Retinal pigment epithelial cell (primary cell): ENCODE results near the gene ZNF165.
A peak's percentile ranks its signal among the peaks of the same experiment; 100 is the strongest.
"Not testable (repeated sequence)": the region's sequence is repeated elsewhere in the genome, so short reads cannot be mapped to it uniquely, and the experiment has no call there.

Experiments used
- DNase-seq: peaks from one replicate; pipeline ENCODE4 v3.0.0-alpha.2; 2010; ENCODE audit warnings: low read depth
- H3K4me3 ChIP-seq: 2 replicates; pipeline ENCODE4 v1.5.1; 2011; ENCODE audit warnings: mild to moderate bottlenecking, low read length, control low read depth, moderate library complexity
- TF ChIP-seq, protein P1 (sequence below): conservative IDR thresholded peaks from 2 replicates; pipeline ENCODE4 v1.5.1; 2011; ENCODE audit warnings: low read depth, low read length, control low read depth, inconsistent platforms

ZNF165 gene

DNA sequence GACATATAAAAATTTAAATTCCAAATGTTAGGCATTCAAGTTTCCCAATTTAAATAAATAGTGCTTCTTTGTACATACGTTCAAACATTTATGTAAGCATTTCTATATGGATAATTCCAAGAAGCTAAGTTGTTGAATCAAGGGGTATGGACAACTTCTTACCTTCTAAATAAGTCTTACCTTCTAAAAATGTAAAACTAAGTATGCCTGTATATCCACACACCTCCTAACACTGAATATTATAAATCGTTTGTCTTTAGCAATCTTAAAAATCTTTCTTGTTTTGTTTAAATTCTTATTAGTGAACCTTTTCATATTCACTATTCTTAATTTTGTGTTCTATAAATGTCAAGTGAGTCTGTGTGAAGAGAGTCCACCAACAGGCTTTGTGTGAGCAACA lies 41.5 kb downstream of the ZNF165 start:
- TF ChIP-seq, protein P1, sequence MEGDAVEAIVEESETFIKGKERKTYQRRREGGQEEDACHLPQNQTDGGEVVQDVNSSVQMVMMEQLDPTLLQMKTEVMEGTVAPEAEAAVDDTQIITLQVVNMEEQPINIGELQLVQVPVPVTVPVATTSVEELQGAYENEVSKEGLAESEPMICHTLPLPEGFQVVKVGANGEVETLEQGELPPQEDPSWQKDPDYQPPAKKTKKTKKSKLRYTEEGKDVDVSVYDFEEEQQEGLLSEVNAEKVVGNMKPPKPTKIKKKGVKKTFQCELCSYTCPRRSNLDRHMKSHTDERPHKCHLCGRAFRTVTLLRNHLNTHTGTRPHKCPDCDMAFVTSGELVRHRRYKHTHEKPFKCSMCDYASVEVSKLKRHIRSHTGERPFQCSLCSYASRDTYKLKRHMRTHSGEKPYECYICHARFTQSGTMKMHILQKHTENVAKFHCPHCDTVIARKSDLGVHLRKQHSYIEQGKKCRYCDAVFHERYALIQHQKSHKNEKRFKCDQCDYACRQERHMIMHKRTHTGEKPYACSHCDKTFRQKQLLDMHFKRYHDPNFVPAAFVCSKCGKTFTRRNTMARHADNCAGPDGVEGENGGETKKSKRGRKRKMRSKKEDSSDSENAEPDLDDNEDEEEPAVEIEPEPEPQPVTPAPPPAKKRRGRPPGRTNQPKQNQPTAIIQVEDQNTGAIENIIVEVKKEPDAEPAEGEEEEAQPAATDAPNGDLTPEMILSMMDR = no peak
- DNase-seq = no peak
- H3K4me3 ChIP-seq = no peak overlapping the region

DNA sequence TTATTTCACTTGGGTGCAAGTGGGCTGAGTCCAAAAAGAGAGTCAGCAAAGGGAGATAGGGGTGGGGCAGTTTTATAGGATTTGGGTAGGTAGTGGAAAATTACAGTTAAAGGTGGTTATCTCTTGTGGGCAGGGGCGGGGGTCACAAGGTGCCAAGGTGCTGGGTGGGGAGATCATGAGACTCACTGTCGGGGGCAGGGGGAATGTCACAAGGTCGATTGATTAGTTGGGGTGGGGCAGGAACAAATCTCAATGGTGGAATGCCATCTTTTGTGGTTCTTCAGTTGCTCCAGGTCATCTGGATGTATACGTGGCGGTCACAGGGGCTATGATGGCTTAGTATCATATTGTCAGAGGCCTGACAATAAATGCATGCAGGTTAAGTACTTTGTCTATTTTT lies 41.9 kb downstream of the ZNF165 start:
- not testable (repeated sequence) for H3K4me3 ChIP-seq, DNase-seq

DNA sequence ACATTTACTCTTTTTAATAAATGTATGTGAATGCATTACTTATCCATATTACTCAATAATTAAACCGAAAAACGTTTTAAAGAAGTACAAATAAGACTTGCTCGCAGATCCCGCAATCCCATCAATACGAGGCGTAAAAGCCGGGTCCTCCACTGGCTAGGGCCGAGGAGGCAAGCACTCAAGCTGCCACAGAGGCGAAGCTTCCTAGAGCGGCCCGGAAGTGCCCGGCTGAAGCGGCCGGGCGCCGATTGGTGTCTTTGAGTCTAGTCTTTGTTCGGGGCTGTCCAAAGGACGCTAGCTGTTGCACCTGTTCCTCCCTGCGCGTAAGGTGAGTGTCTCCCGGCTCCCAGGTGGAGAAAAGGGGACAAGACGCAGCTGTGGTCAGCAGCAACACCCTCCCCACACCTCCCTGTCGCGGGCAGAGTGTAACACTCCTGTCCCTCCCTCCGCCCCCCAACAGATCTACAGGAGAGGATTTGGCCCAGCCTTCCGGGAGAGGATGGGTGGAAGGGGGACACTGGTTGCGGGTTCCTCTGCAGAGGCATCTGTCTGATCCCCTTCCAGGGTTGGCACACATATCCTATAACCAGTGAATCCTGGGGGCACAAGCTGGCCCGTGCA lies 44.1 kb downstream of the ZNF165 start, which contains the start of gene ZSCAN16:
TSS of gene ZSCAN16 (plus strand) at position 260 of the 621 bp plus-strand sequence. CDS start 835 bp downstream, outside the sequence.
- DNase-seq = peak; percentile 52
- peak within 1 kb of the TSS; percentile 88 for H3K4me3 ChIP-seq
- TF ChIP-seq, protein P1 = no peak

DNA sequence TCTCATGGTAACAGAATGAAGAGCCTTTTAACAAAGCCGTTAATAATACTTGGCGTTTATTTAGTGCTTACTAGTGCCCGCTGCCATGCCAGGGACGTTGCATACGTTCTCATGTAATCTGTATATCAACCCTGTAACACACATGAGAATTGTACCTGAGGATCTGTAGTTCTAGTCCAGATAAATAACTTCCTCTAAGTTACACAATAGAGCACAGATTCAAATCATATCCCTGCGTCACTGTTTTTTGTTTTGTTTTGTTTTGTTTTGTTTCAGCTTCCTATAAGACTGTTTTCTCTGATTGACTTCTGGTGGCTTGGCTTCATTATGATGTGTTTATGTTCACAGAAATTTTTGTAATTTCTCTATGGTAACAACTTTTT lies 44.6 kb downstream of the ZNF165 start:
- peak overlapping the region; percentile 88 for H3K4me3 ChIP-seq
- TF ChIP-seq, protein P1 = no peak
- DNase-seq = no peak

DNA sequence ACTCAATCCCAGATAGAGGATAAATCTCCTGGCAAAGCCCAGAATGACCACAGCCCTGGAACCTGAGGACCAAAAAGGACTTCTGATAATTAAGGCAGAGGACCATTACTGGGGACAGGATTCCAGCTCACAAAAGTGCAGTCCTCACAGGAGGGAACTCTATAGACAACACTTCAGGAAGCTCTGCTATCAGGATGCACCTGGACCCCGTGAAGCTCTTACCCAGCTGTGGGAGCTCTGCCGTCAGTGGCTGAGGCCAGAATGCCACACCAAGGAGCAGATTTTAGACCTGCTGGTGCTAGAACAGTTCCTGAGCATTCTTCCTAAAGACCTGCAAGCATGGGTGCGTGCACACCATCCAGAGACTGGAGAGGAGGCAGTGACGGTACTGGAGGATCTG lies 45.0 kb downstream of the ZNF165 start:
- no peak overlapping the region for H3K4me3 ChIP-seq
- no peak for DNase-seq

DNA sequence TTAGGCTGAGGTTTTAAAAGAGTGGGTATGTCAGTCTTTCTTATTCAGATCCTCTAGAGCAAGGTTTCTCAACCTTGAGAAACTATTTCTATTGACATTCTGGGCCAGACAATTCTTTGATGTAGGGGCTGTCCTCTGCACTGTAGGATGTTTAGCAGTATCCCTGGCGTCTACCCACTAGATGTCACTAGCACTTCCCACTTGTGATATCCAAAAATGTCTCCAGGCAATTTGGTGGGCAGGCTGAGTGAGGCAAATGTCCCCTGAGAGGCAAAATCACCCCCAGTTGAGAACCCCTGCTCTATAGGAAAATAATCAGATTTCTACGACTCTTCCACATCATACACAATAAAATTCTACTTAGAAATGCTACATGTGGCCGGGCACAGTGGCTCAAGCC lies 53.6 kb downstream of the ZNF165 start:
- H3K4me3 ChIP-seq = no peak overlapping the region
- DNase-seq = no peak
- TF ChIP-seq, protein P1 = peak; percentile 56

More for the DNA sequence above, 45.0 kb downstream of the ZNF165 start:
- TF ChIP-seq, protein P1 = no peak

DNA sequence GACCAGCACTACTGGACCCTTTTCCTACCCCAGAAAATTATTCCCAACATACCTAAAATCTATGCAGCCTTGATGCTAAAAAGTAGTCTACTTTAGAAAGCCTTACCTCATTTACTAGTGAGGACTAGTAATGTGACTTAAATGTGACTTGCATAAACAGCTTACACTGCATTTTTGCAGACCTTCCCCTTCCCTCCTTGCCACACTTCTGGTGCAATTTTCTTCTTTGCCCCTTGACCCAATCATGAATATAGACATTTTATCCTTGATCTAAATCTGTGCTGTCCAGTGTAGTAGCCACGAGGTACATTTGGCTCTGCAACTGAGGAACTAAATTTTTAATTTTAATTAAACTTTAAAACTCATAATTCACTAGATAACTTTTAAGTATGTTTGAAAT lies 54.3 kb downstream of the ZNF165 start:
- TF ChIP-seq, protein P1 = no peak
- no peak for DNase-seq

More for the DNA sequence above, 54.3 kb downstream of the ZNF165 start:
- H3K4me3 ChIP-seq = no peak overlapping the region
